HG03378 (cell line): Measurements from ENCODE around the gene ECM1.

Source experiments
- ATAC-seq: cut with Tn5 transposase; IDR thresholded peaks from one replicate; pipeline ENCODE4 v1.9.1; 2021; ENCODE audit warnings: mild to moderate bottlenecking, moderate library complexity; ENCODE audit not compliant: unreplicated experiment

ECM1 gene

DNA sequence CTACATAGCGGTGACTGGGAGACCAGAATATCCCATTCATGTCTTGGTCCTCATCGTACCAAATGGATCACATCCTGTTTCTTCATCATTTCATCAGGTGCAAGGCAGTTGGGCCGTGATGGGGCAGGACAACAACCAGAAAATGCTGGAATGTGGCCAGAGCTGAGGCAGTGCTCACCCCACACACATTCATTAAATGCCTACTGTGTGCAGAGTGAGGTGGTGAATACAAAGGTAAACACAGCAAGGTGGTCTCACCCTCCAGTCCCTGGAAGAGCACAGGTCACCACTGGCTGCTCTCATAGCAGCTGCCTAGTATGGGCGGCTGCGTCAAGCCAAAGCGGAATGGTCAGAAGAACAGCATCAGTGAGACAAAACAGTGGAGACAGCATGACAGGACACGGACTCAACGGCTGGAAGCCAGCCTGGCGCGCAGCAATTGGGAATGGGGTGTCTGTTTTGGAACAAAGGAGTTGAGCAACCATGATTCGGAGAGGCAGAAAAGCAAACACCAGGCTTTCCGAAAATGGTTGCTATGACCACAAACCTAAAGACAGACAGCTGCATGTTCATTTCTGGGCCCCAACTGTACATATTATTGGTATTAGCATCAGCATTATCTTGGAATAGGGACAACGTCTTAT lies 35.7 kb downstream of the ECM1 start:
- ATAC-seq, result no peak

GRCh38 chr1:150544204-150544603 lies 36.3 kb downstream of the ECM1 start:
- ATAC-seq, result no peak

- ATAC-seq, result no peak
Measured at GRCh38 chr1:150545486-150546032, 37.6 kb downstream of the ECM1 start.

- no peak for ATAC-seq
Measured at GRCh38 chr1:150546294-150546937, 38.5 kb downstream of the ECM1 start.

DNA sequence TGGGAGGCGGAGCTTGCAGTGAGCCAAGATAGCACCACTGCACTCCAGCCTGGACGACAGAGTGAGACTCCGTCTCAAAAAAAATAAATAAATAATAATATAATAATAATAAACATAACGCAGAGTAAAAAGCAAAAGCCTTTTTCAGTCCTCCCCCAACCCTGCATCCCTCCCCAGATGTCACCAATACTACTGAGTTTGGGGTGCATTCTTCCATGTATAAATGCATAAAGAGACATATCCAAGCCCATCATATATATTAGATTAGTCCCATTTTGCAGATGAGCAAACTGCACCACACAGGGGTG lies 40.4 kb downstream of the ECM1 start:
- ATAC-seq, result no peak

DNA sequence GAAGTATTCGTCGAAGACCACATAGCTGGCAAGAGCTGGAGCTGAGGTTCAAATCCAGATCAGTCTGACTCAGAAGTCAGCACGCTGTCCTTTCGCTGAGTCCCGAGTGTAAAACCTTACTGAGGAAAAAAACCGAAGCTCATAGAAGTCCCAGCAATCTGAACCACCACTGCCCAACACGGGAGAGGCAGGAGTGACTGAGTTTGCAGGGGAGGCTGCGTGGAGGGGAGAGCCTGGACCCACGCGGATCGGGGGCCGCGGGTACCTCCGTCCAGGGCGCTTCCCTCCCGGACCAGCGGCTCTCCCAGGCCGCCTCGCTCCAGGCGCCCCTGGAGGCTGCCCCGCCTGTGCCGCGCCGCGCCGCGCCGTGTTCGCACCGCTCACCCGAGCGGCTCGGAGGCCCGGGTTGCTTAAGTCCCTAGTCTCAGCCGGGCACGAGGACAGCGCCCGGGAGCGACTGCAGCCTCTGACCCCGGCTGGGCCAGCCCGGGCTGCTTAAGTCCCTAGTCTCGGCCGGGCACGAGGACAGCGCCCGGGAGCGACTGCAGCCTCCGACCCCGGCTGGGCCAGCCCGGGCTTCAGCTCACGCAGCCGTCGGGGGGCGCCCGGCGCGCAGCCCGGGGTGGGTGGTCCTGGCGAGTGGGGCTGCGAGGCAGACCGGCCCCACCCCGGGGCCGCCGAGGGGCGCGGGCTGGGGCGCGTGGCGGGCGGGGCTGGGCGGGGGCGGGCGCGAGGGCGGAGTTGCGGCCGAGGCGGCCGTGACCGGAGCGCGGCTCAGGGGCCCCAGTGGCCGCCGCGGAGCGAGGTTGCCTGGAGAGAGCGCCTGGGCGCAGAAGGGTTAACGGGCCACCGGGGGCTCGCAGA lies 41.0 kb downstream of the ECM1 start, which contains the start of gene ADAMTSL4:
Gene ADAMTSL4, plus strand, starts transcription at position 777 of the 864 bp plus-strand sequence. CDS start 2,881 bp downstream, outside the sequence.
- ATAC-seq, result no peak

DNA sequence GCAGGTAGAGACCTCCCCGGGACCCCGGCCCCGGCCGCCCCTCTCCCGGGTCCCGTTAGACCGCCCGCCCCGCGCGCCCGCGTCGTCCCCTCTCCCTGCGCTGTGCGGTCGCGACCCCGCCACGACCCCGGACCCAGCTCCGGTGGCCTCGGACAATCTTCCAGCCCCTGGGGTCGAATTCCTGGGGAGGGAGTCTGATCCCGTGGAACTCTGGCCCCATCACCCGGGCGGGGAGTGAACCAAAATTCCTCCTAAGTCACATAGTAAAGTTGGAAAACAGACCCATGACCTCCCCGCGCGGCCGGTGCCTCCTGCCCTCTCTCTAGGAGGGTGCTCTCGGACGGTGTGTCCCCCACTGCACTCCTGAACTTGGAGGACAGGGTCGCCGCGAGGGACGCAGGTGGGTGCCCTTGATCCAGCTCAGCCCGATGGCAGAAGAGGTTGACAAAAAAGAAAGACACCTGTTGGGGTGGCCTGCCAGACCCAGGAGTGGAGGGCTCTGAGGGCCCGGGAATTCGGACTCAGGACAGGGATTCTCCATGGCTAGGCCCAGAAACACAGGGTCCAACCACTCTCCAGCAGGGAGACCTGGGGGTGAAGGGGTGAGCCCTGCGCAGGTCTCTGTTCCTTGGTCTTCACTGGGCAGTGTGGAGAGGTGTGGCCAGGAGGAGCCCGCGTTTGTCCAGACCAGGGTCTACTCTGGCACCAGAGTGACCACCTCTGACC lies 41.8 kb downstream of the ECM1 start:
- no peak for ATAC-seq

- no peak for ATAC-seq
Measured at GRCh38 chr1:150550222-150551050, 42.5 kb downstream of the ECM1 start.

DNA sequence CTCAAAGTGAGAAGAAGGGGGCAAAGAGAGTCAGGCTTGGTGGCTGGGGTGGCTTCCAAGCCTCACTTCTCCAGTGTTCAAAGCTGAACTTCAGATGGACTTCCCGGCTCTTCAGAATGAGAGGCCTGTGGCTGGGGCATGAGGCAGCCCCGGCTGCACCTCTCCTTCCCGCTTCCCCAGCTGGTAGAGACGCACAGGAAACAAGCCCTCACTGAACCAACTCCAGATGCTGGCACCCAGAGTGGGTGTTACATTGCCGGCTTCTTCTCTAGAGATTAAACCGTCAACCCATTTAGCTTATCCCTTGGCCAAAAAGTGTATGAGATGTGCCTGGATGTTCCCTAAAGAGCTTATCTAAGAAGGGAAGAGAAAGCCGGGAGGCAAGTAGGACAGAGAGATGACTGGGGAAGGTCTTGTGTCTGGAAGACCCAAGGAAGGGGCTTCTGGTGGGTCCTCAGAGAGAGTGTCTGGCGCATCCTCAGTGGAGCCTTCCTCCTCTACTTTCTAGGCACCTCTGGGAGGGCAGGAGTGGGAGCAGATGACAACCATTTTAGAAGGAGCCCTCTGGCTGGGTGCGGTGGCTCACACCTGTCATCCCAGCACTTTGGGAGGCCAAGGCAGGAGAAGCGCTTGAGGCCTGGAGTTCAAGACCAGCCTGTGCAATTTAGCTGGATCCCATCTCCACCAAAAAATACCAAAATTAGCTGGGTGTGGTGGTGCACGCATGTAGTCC lies 43.3 kb downstream of the ECM1 start:
- no peak for ATAC-seq

DNA sequence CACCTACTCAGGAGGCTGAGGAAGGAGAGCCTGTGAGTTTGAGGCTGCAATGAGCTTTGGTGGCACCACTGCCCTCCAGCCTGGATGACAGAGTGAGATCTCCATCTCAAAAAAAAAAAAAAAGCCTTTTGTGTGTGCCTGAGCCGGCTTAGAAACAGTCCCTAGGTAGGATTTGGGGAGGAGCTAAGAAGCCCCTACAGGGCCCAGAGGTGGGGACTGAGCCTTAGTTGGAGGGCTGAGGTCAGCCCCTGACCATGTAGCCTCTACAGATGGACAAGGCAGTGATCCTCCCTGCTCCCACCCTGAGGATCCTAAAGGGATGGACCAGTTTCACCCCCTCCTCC lies 43.8 kb downstream of the ECM1 start:
- no peak for ATAC-seq

GRCh38 chr1:150552128-150552910 lies 44.4 kb downstream of the ECM1 start:
- no peak for ATAC-seq

DNA sequence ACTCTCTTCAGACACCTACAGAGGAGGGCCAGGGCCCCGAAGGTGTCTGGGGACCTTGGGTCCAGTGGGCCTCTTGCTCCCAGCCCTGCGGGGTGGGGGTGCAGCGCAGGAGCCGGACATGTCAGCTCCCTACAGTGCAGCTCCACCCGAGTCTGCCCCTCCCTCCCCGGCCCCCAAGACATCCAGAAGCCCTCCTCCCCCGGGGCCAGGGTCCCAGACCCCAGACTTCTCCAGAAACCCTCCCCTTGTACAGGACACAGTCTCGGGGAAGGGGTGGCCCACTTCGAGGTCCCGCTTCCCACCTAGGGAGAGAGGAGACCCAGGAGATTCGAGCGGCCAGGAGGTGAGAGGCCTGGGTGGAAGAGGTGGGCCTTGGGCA lies 45.0 kb downstream of the ECM1 start:
- ATAC-seq, result no peak

DNA sequence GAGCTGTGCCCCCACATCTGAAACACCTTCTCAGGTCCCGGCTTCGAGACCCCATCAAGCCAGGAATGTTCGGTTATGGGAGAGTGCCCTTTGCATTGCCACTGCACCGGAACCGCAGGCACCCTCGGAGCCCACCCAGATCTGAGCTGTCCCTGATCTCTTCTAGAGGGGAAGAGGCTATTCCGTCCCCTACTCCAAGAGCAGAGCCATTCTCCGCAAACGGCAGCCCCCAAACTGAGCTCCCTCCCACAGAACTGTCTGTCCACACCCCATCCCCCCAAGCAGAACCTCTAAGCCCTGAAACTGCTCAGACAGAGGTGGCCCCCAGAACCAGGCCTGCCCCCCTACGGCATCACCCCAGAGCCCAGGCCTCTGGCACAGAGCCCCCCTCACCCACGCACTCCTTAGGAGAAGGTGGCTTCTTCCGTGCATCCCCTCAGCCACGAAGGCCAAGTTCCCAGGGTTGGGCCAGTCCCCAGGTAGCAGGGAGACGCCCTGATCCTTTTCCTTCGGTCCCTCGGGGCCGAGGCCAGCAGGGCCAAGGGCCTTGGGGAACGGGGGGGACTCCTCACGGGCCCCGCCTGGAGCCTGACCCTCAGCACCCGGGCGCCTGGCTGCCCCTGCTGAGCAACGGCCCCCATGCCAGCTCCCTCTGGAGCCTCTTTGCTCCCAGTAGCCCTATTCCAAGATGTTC lies 45.6 kb downstream of the ECM1 start:
- no peak for ATAC-seq

GRCh38 chr1:150554086-150554452 lies 46.2 kb downstream of the ECM1 start:
- no peak for ATAC-seq

- ATAC-seq, result no peak
Measured at GRCh38 chr1:150555198-150555970, 47.5 kb downstream of the ECM1 start.

DNA sequence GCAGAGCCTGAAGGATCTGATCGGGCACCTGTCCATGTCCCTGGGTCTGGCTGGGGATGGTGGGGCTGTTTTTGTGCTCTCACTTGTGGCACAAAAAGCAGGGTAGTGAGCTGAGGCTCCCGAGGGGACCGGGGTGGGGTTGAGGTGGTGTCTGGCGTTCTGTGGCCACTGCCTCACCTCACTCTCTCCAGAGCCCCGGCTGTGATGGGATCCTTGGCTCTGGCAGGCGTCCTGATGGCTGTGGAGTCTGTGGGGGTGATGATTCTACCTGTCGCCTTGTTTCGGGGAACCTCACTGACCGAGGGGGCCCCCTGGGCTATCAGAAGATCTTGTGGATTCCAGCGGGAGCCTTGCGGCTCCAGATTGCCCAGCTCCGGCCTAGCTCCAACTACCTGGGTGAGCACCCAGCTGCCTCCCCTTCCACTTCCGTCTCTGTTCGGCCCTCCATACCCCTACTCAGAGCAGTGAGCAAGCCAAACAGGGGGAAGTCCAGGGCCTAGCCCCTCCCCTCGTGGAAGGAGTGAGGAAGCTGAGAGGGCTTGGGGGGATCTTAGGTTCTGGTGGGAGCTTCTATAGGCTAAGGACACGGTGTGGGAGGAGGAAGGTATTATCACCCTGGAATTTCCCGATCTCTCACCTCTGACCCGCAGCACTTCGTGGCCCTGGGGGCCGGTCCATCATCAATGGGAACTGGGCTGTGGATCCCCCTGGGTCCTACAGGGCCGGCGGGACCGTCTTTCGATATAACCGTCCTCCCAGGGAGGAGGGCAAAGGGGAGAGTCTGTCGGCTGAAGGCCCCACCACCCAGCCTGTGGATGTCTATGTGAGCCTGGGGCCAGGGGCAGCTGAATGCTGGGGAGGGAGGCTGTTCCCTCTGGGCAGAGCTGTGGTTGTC lies 48.3 kb downstream of the ECM1 start:
- no peak for ATAC-seq
